ACC112 (cell line): ENCODE results near the gene RPL34.

Source experiments
- H2AFZ ChIP-seq: fragments of 200-600 bp; sonication (generic); one replicate; pipeline ENCODE4 v1.6.0; 2017; ENCODE audit warnings: antibody characterized with exemption, low read length; ENCODE audit not compliant: unreplicated experiment
- H3K27ac ChIP-seq: fragments of 200-600 bp; sonication (generic); 2 replicates; pipeline ENCODE4 v1.5.1; 2014; ENCODE audit warnings: low read depth, mild to moderate bottlenecking, antibody characterized with exemption, low read length, moderate library complexity
- H3K27me3 ChIP-seq: fragments of 200-600 bp; sonication (generic); 2 replicates; pipeline ENCODE4 v1.6.1; 2014; ENCODE audit warnings: mild to moderate bottlenecking, antibody characterized with exemption, low read length, moderate library complexity, mixed read lengths; ENCODE audit not compliant: insufficient read depth
- H3K36me3 ChIP-seq: fragments of 200-600 bp; sonication (generic); 2 replicates; pipeline ENCODE4 v1.6.1; 2016; ENCODE audit warnings: mild to moderate bottlenecking, antibody characterized with exemption, low read length, moderate library complexity, mixed read lengths; ENCODE audit not compliant: insufficient read depth
- H3K4me1 ChIP-seq: fragments of 200-600 bp; sonication (generic); one replicate; pipeline ENCODE4 v1.6.1; 2016; ENCODE audit warnings: low read length, mixed read lengths; ENCODE audit not compliant: insufficient read depth, unreplicated experiment, control insufficient read depth
- H3K4me3 ChIP-seq: fragments of 200-600 bp; sonication (generic); 2 replicates; pipeline ENCODE4 v1.5.1; 2014; ENCODE audit warnings: mild to moderate bottlenecking, low read depth, low read length
- H3K79me2 ChIP-seq: fragments of 200-600 bp; sonication (generic); one replicate; pipeline ENCODE4 v1.6.0; 2016; ENCODE audit warnings: low read length; ENCODE audit not compliant: control insufficient read depth, unreplicated experiment, insufficient read depth

Gene RPL34

DNA sequence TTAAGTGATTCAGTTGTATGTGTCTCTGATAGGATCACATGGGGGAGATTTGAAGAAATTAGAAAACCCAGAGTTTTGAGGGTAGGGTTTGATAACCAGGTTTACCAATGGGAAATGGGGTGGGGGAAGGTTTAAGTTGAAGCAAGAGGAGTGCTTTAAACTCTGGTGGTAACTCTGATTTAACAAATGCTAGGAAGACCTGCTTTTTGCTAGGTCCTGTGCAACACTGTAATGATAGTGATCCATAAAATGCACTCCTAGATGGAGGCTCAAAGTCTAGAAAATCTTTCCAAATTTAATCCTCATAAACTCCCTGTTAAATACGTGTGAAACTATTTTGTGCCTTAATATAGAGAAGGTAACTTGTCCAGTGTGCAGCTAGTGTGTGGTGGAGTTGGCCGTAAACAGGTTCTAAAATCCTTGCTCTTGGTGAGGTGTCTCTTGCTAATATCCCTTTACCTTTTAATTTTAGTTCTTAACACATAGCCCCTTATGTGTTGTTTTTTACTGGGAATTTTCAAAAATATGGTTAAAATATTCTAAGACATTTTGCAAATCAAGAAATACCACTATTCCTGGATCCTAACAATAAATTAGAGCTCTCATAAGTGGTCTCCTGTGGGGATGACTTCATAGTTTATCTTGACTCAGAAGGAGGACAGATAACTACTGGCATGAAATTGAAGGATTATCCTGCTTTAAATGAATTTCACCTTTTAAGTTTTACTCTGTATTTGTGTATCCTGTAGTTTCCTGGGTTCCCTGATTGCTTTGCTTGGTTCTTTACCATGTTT, 4.1 kb downstream of the RPL34 start:
- peaks cover 44% of the 10 kb centered on the region for H3K79me2 ChIP-seq
- peak overlapping the region; percentile 45; the same call in 1 of the 2 replicates for H3K4me3 ChIP-seq
- H2AFZ ChIP-seq, result no peak overlapping the region
- peaks cover 60% of the 10 kb centered on the region for H3K36me3 ChIP-seq
- no peaks in the 10 kb centered on the region for H3K27me3 ChIP-seq
- no peak overlapping the region for H3K27ac ChIP-seq
- peaks cover 29% of the 10 kb centered on the region for H3K4me1 ChIP-seq

DNA sequence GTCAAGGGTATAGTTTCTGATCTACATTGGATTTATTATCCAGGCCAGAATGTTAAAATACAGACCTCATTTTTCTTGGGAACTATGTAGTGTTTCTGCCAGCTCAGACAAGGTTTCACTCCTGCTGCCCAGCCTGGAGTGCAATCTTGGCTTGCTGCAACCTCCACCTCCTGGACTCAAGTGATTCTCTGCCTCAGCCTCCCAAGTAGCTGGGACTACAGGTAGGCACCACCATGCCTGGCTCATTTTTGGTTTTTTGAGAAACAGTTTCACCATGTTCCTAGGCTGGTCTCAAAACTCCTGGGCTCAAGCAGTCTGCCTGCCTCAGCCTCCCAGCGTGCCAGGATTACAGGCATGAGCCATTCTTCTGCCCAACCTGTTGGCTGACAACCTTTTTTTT, 5.7 kb downstream of the RPL34 start:
- peaks cover 72% of the 10 kb centered on the region for H3K36me3 ChIP-seq
- peaks cover 37% of the 10 kb centered on the region for H3K79me2 ChIP-seq
- no peak overlapping the region for H3K4me3 ChIP-seq
- no peak overlapping the region for H2AFZ ChIP-seq
- H3K27ac ChIP-seq, result no peak overlapping the region
- peaks cover 29% of the 10 kb centered on the region for H3K4me1 ChIP-seq
- no peaks in the 10 kb centered on the region for H3K27me3 ChIP-seq

DNA sequence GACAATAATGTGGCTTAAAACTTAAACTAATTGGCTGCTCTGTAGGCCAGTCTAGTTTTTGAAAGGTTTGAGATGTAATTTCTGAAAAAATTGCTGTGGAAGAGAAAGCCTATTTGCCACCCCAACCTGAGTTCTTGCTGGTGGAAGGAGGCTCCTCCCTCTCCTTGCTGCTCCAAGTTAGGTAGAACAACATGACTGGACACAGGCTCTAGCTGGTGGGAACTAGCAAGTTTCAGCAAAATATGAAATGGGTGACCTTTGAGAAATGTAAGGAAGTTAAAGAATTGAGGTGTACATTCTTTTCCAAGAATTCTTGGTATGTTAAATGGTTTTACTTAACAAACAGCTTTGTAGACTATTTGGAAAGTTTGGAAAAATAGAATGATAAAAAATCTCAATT, 8.0 kb downstream of the RPL34 start:
- Histone ChIP-seq H3K27ac (no peak overlapping the region), H3K27me3 (no peaks in the 10 kb centered on the region), H3K79me2 (peaks cover 14% of the 10 kb centered on the region), H2AFZ (no peak overlapping the region), H3K4me1 (peaks cover 13% of the 10 kb centered on the region), H3K36me3 (peaks cover 67% of the 10 kb centered on the region), H3K4me3 (no peak overlapping the region)

DNA sequence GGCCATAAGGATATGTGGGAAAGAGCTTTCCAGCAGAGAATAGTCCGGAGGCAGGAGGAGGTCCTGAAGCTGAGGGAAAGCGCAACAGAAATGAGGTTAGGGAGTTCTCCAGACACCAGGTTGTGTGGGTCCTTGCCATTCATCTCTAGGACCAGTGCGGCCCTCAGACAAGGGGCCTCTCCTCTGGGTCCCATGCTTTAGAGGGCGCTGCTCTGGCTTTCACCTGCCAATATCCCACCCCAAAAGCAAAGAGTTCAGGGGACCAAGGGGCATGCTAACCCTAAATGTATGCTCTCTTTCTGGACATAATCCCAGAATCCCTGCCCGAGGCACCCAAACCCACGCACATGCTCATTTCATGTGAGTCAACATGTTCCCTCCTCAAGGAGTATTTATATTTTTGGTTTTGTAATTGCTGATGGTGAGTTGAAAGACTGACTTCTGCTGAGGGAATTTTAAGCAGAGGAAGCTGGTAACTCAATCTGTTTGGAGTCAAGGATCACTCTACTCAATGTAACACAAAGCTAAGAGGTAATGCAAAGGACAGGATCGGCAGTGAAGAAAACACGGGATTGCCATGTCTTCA, 14.8 kb downstream of the RPL34 start:
- Histone ChIP-seq H3K27ac (no peak overlapping the region), H3K27me3 (no peaks in the 10 kb centered on the region), H3K36me3 (peaks cover 28% of the 10 kb centered on the region), H2AFZ (no peak overlapping the region), H3K4me1 (no peaks in the 10 kb centered on the region), H3K4me3 (no peak overlapping the region), H3K79me2 (no peaks in the 10 kb centered on the region)

DNA sequence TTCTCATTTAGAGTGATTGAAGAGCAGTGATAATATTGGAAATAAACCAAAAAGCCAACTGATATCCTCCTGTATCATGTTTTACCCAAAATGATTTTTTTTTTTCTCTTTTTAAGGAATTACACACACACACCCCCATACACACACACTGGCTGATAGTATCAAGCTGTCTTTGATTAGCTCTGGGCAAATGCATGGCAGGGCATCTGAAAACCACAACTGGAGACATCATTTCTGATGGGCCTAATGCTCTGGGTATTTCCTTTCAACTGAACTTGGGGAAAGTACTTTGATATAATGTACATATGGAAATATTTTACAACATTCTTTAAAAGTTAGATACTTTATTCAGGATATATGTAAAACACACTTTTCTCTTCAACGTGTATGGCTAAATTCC, 15.9 kb downstream of the RPL34 start:
- H3K79me2 ChIP-seq, result no peaks in the 10 kb centered on the region
- peaks cover 23% of the 10 kb centered on the region for H3K36me3 ChIP-seq
- no peak overlapping the region for H2AFZ ChIP-seq
- H3K4me3 ChIP-seq, result no peak overlapping the region
- no peaks in the 10 kb centered on the region for H3K4me1 ChIP-seq
- no peaks in the 10 kb centered on the region for H3K27me3 ChIP-seq
- H3K27ac ChIP-seq, result no peak overlapping the region

DNA sequence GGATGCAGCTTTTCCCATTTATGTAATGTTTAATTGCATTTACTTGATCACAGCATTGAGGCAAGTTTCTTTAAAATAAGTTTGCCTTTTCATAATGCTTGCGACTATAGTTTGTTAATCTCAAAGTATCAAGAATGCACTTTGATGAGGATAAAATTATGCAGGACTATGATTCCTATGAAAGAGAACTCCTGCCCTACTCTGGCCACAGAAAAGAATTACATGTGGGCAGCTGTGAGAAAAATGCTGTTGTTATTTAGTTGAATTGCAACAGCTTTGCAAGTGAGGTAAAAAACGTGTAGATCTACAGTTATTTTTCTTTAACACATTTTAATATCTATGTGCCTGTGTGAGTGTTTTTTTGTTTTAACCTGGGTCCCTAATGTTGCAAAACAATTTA, 17.5 kb downstream of the RPL34 start:
- no peak overlapping the region for H3K4me3 ChIP-seq
- H3K27ac ChIP-seq, result no peak overlapping the region

DNA sequence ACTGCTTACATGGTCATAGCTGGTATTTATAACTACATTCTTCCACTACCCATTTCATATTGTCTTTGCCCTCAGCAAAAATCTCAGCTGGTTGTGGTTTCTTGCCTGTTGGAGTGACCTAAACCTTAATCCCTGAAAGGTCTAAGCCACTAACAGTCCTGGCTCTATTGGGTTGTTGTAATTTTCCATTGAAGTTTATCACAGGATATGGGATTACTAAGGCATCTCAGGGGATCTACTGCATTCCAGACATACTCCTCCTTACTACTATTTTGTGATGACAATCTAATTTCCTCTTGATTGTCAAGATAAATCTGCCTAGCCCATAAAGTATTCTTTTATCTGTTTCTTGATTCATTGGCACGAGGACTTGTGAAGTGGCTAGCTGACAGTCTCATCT, 23.9 kb downstream of the RPL34 start:
- peaks cover 14% of the 10 kb centered on the region for H3K4me1 ChIP-seq
- peak overlapping the region; percentile 31 for H3K27ac ChIP-seq
- H2AFZ ChIP-seq, result no peak overlapping the region
- H3K4me3 ChIP-seq, result no peak overlapping the region
- H3K36me3 ChIP-seq, result 0 out of 2 replicates have a peak, but pooled peaks cover 5% of the 10 kb centered on the region
- H3K27me3 ChIP-seq, result no peaks in the 10 kb centered on the region
- H3K79me2 ChIP-seq, result no peaks in the 10 kb centered on the region

More for the DNA sequence above, 17.5 kb downstream of the RPL34 start:
- Histone ChIP-seq H3K79me2 (no peaks in the 10 kb centered on the region), H3K4me1 (no peaks in the 10 kb centered on the region), H3K36me3 (peaks cover 12% of the 10 kb centered on the region), H3K27me3 (no peaks in the 10 kb centered on the region), H2AFZ (no peak overlapping the region)

DNA sequence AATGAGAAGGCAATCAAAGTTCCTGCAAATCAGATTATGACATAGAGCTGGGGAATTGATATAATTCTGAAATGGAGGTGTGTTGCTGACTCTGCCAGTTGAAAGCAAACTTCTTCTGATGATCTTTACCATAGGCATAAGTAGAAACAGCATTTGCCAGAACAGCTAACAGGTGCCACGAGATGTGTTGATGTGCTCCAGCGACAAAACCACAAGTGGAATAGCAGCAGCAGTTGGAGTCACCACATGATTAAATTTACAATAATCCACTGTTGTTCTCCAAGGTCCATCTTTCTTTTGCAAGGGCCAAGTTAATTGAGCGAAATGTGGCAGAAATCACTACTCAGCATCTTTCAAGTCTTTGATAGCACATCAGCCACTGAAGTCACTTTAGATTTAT, 26.3 kb downstream of the RPL34 start:
- H3K79me2 ChIP-seq, result peaks cover 13% of the 10 kb centered on the region
- H3K4me3 ChIP-seq, result no peak overlapping the region
- no peak overlapping the region for H3K27ac ChIP-seq
- 0 out of 2 replicates have a peak, but pooled peaks cover 2% of the 10 kb centered on the region for H3K36me3 ChIP-seq
- H2AFZ ChIP-seq, result no peak overlapping the region
- no peaks in the 10 kb centered on the region for H3K27me3 ChIP-seq
- H3K4me1 ChIP-seq, result peaks cover 15% of the 10 kb centered on the region

DNA sequence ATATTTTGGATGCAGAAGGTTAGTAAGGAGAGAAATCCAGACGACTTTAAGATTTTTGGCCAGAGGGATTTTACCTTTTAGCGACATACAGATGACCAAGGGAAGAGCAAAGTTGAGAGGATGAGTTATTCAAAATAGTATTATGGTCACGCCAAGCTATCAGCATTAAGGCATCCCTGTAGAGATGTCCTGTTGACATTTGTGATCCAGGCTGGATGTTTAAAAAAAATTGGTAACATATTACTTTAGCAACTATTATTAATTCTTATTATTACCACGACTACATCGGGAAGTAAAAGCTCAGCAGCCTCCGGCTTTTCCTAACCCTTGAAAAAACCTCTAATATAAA, 29.5 kb downstream of the RPL34 start:
- Histone ChIP-seq H3K27ac (peak overlapping the region; percentile 77), H2AFZ (peak overlapping the region; percentile 82), H3K4me3 (peak overlapping the region; percentile 97), H3K36me3 (peaks cover 6% of the 10 kb centered on the region; the same call in 1 of the 2 replicates), H3K79me2 (peaks cover 45% of the 10 kb centered on the region), H3K27me3 (no peaks in the 10 kb centered on the region), H3K4me1 (peaks cover 21% of the 10 kb centered on the region)

DNA sequence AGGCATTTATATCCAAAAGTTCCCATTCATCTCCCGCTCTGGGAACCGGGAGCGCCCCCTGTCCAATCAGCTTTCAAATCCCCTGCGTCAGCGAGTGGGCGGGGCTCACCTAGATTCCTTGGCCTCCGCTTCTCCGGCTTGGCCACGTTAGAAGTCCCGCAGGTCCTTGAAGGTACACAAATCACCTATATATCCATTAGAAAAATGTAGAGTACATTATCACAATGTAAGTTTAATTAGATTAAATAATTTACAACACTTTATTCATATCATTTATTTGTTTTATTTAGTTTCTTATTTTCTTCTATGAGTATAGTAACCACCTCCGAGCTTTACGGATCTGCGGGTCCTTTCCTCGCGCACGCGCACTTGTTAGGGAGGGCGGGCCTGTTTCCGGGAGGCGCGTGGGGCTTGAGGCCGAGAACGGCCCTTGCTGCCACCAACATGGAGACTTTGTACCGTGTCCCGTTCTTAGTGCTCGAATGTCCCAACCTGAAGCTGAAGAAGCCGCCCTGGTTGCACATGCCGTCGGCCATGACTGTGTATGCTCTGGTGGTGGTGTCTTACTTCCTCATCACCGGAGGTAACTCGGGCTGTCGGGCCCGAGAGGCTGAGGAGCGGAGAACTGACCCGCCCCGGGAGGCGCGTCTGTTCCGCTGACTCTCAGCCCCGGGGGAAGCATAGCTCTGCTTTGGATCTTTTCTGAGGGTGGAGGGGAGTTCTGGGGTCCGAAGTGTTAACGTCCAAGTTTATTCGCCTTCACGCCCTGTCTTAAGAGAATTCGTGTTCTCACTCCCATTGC, 30.0 kb downstream of the RPL34 start, which contains the start of gene OSTC:
Gene OSTC, plus strand, starts transcription at position 388 of the 802 bp plus-strand sequence. Its CDS starts 57 bp downstream, at position 445.
- peak within 1 kb of the TSS; percentile 77 for H3K27ac ChIP-seq
- peaks cover 6% of the 10 kb centered on the region for H3K36me3 ChIP-seq
- H2AFZ ChIP-seq, result peak within 1 kb of the TSS; percentile 95
- H3K4me3 ChIP-seq, result peak within 1 kb of the TSS; percentile 97
- H3K27me3 ChIP-seq, result no peaks in the 10 kb centered on the region
- peaks cover 21% of the 10 kb centered on the region for H3K4me1 ChIP-seq
- peaks cover 50% of the 10 kb centered on the region for H3K79me2 ChIP-seq
